Smooth muscle cell of the brain vasculature (primary cell): ENCODE results near the gene MYO3B.
"Not testable (repeated sequence)": the region's sequence is repeated elsewhere in the genome, so short reads cannot be mapped to it uniquely, and the experiment has no call there.

Experiments
- DNase-seq: peaks from one replicate; pipeline ENCODE4 v3.0.0-alpha.2; 2012; ENCODE audit warnings: low read depth, low spot score

MYO3B gene

GRCh38 chr2:170213281-170213625 is 35.3 kb downstream of the MYO3B start:
- not testable (repeated sequence) for DNase-seq

DNA sequence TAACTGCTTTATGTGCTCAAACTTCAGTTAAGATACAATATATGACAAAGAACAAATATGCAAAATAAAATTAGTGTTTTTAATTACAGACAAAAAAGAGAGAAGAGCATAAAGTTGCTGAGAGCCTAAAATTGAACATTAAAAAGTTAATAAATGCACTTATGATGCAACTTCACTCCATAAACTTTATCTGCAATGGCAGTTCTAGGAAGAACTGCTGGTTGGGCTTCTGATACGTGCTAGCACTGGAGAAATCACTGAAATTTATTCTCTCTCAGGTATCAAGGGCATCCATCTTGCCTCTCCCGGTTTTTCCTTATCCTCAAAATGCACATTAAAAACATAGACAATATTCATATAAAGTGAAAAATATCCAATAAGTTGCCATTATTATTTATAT is 35.7 kb downstream of the MYO3B start:
- DNase-seq = no peak

- DNase-seq = no peak
Observed at GRCh38 chr2:170214309-170214948, 36.5 kb downstream of the MYO3B start.

DNA sequence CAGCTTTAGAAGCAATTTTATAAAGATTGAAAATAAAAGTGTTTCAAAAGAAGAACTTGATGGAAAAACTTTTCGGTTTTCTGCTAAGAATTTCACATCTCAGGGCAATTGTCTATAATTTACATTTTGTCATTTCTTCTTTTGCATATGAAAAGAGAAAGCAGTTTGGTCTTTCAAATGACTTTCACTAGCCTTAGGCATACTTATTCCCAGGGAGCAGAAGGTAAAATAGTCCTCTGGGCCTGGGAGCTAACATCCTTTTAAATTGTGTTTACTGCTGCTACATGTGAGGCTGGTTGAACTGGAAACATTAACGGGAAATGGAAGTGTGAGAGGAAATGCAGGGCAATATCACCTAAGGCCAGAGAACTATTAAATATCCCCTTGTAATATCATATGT is 37.1 kb downstream of the MYO3B start:
- DNase-seq = no peak

- DNase-seq = no peak
Observed at GRCh38 chr2:170216428-170216827, 38.5 kb downstream of the MYO3B start.

DNA sequence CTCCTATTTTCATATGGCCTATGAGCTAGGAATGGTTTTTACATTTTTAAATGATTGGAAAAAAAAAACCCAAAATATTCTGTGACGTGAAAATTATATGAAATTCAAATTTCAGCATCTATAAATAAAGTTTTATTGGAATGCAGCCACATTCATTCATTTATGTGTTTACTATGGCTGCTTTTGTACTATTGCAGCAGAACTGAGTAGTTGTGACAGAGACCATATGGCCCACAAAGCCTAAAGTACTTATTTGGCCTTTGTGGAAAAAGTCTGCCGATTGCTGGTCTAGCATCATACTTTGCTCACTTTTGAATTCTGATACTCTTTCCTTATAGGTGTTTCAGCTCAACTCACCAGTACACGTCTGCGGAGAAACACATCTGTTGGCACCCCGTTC is 39.0 kb downstream of the MYO3B start:
- DNase-seq = no peak

- no peak for DNase-seq
Observed at GRCh38 chr2:170217778-170218251, 39.9 kb downstream of the MYO3B start.

DNA sequence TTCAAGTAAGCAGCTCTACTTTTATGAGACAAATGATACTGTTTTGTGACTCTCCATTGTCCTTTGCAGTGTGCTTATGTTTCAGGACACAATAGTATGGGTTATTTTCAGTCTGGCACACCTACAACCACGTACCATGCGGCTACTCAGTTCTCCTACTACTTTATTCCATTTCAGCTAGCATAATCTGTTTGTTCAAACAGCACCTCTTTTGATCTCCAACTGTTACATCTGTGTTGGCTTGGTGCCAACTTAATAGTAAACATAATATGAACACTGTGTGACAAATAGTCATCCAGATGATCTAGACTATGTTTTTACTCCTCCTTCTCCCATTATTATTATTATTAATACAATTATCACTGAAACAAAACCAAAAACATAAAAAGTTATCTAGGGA is 40.5 kb downstream of the MYO3B start:
- DNase-seq = no peak

DNA sequence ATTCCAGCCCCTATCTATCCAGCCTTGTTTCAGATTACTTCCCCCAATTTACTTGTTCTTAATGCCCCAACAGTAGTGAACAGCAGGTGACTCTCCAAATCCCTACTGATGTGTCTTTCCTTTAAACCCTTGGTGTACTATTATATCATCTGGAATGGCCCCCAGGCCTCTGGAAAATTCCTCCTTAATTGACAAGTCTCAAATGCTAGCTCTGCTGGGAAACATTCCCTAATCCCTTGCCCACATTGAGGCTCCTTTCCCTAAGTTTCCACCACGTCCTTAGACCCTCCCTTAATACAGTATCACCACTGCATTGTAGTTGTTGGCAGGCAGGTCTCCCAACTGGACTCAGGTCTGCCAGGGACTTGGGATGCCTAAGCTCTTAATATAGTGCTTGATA is 41.0 kb downstream of the MYO3B start:
- no peak for DNase-seq

GRCh38 chr2:170221317-170222288 is 43.7 kb downstream of the MYO3B start:
- DNase-seq = peak; percentile 17

GRCh38 chr2:170222298-170222697 is 44.4 kb downstream of the MYO3B start:
- DNase-seq = peak; percentile 45

GRCh38 chr2:170222842-170223241 is 44.9 kb downstream of the MYO3B start:
- no peak for DNase-seq

- DNase-seq = no peak
Observed at GRCh38 chr2:170224692-170225294, 46.8 kb downstream of the MYO3B start.

- DNase-seq = no peak
Observed at GRCh38 chr2:170226216-170226615, 48.3 kb downstream of the MYO3B start.

- no peak for DNase-seq
Observed at GRCh38 chr2:170227507-170227947, 49.6 kb downstream of the MYO3B start.

DNA sequence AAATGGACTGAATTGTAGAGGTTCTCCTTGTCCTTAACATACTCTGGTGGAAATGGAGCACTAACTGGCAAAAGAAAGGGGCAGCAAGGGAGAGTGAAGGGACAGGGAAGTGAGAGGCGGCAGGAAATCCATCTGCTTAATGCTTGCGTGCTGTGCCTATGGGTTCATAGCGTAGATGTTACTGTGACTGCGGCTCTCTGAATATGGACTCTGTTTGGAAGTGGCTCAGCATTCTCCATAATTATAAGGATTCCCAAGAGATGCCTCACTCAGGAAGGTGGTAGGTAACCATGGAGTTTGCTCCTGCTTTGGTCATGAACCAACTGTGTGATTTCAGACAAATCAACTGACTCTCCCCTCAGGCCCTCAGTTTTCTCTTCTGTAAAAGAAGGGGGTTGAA is 50.0 kb downstream of the MYO3B start:
- DNase-seq = no peak

DNA sequence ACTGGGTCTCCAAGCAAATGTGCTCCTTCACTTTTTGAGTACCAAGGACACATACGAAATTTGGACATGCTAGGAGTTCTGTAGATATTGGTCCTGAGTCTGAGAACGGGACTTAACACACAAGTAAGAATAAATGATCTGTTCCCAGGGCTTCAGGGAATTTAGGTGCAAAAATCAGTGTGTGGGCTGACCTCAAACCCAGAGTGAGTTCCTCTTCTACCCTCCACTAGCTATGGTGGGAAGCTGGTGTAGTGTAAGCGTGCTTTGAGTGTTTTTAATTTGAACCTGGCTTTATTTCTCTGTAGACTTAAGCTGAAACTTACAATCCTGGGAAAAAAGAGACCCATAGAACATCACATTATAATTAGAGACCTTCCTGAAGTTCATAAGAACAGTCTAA is 50.5 kb downstream of the MYO3B start:
- DNase-seq = no peak

- no peak for DNase-seq
Observed at GRCh38 chr2:170229125-170229524, 51.2 kb downstream of the MYO3B start.

- no peak for DNase-seq
Observed at GRCh38 chr2:170229744-170230143, 51.8 kb downstream of the MYO3B start.

DNA sequence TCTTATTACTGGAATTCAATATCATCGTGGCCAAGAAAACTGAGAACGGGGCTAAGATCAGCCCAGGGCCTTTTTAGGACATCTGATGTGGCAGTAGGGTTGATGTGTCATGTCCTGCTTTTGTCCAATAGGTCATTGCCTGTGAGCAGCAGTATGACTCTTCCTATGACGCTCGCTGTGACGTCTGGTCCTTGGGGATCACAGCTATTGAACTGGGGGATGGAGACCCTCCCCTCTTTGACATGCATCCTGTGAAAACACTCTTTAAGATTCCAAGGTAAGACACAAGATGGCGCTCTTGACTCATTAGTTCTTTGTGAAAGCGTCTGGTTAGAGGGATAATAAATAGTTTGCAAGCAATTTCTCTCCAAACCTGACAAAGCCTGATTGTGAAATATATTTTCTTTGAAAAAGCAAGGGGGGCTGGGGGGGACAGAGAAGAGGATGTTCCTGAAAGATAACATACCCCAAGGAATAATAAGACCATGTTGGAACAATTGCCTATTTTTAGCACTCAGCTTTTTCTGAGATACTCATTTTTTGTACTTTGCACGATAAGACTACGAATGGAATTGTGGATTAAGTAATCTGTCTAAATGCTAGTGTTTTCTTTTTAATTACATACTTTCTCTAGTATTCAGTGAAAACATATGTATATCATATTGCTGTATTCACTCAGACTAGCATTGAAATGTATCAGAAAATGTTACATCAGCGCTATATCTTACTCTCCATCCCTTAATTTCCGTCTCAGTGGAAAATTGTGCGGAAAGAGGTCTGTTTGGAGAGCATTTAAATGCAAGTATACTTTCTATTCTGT is 58.1 kb downstream of the MYO3B start:
- no peak for DNase-seq

DNA sequence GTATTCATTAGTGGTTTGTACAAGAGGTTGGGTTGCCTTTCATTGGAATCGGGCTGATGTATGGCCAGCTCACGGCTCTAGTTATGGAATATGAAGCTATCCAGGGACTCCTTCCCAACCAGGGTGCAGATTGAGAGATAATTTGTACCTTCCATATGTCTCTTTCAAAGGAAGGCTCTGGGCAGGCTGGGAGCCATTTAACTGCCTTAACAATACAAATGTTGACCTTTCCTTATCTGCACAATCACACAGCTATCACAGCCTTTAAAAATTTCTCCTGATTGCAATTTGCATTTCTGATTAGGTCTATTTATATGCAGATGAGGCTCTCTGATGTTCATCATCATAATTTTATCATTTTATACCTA is 58.7 kb downstream of the MYO3B start:
- no peak for DNase-seq
